Activated T-cell treated with anti-CD3 and anti-CD28 coated beads, Interleukin-2, amount 50 U/mL, for 1 hour (primary cell): ENCODE data around the gene CCDC116.
A peak's percentile ranks its signal among the peaks of the same experiment; 100 is the strongest.
"Not testable (repeated sequence)": the region's sequence is repeated elsewhere in the genome, so short reads cannot be mapped to it uniquely, and the experiment has no call there.

Source experiments
- DNase-seq: peaks from one replicate; pipeline ENCODE4 v3.0.0-alpha.2; 2020

Gene CCDC116, protein sequence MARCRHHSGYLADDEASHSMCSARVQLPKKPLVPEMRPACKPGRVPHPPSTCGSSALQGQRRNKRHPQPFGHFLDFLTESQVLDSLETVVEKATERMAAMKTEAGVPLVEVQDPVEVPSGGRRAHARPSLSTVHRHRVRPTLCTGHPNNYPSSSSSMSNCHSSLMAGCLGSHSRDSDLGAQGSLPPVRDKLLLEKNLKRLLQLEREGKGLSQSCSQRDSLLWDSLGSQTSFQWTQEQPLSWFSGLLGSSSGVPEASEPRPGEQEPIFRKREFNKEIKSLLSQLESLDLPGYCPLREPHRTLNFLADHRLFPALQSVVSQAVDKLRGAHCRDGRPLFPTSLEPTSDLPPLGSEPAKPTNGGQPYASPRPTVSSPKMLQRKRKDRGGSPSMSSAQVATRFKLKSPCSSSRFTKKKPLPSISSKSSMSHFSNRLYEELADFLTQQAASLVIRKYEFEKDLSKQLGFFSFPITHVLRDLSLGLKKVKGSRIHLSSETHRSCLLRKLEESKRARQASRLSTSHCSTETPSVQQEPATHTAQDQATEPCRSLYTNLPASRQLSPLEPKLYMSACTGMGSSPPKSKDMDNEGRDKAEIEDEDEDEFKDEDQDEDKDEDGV

DNA sequence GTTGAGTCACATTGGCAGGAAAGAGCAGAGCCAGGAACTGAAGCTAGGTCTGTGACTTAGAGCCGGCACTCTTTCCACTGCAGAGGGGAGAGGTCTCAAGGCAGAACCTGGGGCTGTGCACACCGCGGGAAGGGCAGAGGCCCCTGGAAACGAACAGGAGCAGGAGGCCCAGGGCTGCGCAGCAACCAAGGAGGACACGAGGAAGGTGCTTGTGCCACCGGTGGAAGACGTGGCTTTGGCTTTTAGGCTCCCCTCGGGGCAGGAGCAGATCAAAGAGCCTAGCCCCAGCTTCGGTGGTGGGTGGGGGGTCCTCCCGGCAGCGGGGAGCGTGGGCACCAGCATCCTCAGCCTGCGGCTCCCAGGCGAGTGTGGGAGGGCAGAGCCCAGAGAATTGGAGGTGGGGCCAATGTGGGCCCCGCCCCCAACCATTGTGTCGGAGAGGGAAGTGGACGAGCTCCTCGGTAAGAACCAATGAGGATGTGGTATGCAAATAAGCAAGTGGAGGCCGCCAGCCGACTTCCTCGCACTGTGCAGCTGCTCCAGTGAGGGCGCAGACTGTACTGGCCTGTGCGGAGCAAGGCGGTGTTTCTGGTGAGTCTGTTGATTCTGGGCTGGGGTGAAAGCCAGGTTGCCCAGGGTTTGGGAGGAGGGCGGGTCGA lies at the start of gene CCDC116:
CCDC116 (plus strand) TSS at position 524 of the 659 bp plus-strand sequence. CDS start 422 bp downstream, outside the sequence.
- peak; percentile 73 for DNase-seq

DNA sequence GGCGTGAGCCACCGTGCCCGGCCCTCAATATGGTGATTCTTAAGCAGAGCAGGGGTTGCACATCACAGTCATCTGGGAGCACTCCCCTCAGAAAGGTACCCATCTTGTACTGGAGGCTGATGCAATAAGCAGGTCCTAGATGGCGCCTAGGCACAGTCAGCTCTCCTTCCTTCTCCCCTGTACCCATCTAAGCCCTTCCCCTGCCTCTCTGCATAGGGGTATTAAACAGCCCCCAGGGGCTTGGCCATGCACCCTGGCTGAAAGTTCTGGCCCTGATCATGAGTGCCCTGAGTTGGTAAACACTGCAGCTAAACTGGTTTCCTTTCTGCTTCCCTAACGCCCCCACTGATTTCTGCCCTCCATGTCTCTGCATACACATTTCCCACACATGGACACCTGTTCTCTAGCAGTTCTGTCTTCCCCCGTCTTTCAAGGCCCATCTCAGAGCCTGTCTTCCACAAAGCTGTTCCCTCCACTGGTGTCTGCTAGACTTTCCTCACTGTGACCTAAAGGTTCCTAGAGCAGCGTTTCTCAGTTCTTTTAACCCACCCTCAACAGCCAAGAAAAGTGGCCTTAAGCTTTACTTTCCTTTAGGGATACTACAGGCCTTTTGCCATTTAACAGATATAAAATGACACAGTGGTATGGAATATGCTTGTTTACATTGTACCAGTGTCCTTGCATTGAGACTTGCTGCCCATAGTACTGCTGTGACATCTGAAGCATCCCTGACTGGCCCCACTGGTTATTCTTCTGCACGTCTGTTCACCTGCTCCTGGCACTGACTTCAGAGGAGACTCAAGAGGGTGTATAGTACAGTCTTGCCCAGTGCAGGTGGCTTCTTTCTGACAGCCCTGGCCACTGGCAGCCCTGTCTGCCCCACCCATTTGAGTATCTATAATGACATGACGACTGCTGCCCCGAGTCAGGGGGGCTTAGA lies 49.5 kb upstream of the CCDC116 start:
- DNase-seq = no peak

DNA sequence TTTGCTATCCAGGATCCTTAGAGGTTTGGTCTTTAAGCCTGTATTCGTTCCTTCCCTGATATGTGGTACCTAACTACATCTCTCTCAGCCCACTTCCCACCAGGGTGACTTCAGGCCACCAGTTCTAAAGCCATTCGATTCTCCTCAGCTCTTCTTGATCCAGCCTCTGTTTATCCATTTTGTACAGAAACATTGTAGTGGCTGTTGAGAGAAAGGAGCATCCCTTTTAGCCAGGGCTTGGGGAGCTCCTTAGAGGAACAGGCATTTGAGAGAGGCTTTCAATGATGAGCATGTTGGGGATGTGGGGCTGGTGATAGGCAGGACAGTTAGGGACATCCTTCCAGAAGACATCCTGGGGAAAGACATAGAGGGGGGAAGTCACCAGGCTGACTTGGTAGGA lies 47.2 kb upstream of the CCDC116 start:
- DNase-seq = no peak

DNA sequence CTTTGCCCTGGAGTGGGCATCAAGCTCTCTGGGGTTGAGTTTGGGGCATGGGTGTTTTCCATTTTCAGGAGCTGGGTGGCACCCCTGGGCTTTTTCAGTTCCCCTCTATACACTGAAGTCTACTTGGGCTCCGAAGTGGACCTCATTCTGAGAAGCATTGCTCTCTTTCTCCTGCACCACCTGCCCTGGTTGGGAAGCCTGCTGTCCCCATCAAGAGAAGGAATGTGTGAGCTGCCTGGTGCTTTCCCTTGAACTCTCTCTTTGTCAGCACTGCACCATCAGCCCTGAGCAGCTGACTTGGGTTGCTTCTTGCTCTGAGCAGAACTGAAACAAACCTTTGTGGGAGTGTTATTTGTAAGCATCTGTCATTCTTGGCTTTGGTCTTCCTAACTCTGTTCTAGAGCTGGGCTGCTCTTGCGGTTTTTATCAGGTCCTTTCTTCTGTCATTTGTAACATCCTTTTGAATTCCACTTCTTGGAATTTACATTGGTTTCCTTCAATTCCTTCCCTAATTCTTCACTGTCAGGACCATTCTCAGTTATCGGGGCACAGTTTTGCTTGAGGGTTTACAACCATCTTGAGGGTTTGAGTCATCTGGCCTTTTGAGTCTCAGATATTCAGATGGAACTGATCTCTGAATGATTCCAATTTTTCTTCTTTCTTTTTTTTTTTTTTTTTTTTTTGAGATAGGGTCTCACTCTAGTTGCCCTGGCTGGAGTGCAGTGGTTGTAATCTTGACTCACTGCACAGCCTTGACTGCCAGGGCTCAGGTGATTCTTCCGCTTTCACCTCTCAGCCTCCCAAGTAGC lies 44.6 kb upstream of the CCDC116 start:
- DNase-seq = no peak

DNA sequence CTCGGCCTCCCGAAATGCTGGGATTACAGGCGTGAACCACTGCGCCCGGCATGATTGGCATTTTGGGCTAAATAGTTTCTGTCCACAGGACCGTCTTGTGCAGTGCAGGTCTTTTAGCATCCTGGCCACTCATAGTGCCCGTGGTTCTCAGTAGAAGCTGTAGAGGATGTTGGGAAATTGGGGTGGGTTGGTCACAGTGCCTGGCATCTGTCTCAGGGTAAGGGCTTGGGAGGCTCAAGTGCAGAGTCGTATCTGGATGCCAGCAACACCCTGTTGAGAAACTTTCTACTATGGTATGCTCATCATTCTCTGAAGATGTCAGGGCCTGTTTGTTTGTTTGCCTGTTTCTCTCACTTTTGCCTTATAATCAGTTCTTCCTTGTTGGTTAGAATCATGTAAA lies 43.2 kb upstream of the CCDC116 start:
- DNase-seq = no peak

DNA sequence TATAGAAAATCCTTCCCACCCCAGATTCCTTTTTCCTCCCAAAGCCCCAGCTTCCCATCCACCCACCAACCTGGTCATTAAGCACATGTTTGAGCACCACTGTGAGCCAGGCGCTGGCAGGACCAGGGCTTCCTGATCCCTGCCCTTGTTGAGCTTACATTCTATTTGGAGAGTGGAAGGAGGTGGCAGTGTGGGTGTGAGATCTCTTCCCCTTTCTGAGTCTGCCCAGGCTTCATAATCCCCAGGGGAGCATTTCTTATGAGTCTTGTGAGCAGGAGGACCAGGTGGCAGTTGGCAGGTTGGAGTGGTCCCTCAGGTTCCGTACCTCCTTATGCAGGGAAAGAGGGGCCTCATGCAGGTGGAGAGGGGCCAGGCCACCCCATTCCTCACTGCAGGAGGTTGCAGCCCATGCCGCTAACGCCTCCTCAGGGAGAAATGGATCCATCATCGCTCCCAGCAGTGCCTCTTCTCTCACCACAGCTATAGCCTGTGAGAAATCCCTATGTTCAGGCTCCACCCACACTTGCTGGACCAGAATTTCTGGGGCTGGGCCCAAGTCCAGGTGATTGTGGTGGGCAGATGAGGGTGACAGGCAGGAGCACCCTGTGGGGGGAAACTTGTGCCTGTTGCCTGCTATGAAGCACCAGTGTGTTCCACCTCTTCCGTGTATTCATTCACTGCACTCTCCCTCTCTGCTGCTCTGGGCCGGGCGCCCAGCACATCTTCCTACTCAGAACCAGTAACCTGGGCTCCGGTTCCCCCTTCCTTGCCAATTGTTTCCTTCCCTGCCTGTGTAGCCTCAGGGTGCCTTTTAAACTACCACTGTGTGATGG lies 41.5 kb upstream of the CCDC116 start:
- no peak for DNase-seq

DNA sequence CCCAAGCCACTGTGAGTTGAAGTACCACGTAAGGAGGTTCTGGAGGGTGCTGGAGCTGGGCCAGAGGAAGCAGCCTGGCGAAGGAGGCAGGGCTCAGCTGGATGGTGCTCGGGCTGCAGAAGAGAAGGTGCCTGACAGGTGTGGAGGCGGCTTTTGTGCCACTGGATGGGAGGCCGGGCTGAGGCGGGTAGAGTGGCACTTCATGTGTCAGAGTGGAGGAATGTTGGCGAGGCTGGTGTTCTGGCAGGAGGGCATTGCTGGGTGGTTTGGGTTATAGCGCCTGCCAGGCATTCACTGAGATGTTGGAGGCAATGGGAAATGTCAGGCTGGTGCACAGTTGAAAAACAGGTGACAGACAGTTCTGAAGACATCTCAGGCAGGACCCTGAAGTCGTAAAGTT lies 40.9 kb upstream of the CCDC116 start:
- DNase-seq = no peak

DNA sequence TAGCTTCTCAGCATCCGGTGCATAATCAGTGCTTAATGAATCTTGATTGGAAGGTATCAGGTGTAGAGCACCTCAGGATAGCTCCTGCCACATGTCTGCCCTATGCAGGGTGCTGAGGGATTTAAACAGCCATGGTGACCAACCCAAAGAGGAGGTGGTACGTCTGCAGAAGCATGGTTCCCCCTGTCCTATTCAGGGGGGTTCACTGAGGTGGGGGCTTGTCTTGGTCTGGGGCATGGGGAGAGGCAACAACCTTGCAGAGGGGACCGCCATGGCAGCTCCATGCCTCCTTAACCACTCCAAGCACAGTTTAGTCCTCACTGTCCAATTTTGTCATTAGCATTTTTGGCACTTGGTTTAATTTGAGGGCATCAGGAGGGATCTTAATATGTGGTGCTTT lies 40.1 kb upstream of the CCDC116 start:
- DNase-seq = no peak

DNA sequence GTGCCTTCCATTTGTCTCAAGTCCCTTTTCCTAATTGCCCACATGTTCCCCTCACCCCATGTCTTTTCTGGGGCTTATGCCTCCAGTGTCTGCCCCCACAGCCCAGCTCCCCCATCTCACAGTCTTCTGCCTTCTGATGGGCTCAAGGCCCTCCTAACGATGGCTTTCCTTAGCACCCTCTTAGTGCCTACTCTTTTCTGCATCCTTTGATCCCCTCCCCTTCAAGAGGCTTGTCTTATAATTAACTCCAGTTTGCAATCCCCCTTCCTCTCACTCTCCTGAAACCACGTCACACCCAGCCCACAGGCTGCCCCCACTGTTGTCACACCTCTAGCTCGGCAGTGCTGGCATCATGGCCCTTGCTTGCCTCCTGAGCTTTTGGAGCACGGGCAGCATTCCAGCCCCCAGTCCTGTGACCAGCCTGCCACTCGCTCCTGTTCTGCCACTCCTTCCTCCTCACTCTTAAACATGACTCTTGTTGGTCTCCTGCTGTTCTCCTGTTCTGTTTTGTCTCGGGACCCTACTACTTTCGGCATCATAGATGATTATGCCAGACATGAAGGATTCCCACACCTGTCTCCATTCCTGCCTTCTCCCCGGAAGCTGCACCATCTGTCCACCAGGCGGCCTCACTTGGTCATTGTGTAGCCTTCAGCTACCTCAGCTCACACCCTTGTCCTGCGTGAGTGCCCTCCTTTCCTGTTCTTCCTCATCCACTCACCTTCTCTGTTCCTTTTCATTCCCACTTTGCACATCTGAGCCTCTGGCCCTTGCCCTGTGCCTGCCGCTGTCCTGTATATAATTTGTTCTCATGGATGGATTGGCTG lies 38.9 kb upstream of the CCDC116 start:
- DNase-seq = no peak

DNA sequence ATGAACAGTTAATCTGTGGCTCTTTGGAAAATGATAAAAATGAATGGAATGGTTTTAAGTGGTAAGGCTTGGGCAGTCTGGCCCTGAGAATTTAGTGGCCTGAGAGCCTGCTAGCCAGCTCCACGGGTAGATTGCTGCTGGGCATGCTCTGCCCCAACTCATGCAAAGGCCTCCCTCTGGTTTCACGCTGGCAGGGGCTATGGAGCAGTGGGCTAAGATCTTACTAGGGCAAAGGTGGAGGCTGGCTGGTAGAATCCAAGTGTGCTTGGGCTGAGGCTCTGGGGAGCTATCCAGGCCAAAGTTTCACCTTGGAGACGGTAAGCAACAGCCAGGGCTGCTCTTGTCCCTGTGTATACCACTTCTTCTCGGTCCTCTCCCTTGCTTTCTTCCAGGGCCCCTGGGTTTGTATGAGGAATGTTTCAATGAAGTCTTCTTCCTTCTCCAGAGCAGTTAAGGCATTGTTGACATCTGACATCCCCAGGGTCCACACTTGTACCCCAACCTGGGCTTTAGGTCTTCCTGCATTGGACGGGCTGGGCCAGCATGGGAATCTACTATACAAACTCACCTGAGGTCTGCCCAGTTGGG lies 37.6 kb upstream of the CCDC116 start:
- DNase-seq = no peak

DNA sequence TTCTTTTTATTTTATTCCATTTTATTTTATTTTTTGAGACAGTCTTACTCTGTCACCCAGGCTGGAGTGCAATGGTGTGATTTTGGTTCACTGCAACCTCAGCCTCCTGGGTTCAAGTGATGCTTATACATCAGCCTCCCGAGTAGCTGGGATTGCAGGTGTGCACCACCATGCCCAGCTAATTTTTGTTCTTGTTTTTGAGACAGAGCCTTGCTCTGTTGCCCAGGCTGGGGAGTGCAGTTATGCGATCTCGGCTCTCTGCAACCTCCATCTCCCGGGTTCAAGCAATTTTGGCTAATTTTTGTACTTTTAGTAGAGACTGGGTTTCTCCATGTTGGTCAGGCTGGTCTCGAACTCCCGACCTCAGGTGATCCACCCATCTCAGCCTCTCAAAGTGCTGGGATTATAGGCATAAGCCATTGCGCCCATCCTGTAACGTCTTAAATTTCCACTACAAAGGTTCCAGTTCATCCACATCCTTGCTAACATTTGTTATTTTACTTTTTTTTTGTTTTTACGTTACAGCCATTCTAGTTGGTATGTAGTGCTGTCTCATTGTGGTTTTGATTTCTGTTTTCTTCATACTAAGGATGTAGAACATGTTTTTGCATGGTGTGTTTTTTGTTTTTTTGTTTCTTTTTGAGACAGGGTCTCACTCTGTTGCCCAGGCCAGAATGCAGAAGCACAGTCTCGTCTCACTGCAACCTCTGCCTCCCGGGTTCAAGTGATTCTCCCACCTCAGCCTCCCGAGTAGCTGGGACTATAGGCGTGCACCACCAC lies 36.0 kb upstream of the CCDC116 start:
- not testable (repeated sequence) for DNase-seq

DNA sequence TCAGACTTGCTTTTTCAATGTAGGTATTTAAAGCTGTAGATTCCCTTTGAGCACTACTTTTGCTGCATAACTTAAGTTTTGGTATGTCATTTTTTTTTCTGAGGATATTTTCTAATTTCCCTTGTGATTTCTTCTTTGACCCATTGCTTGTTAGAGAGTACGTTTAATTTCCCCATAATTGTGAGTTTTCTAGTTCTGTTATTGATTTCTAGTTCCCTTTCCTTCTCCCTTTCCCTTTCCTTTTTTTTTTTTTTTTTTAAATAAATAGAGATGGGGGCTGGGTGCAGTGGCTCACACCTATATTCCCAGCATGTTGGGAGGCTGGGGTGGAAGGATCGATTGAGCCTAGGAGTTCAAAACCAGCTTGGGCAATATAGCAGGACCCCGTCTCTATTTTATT lies 34.3 kb upstream of the CCDC116 start:
- DNase-seq = no peak

DNA sequence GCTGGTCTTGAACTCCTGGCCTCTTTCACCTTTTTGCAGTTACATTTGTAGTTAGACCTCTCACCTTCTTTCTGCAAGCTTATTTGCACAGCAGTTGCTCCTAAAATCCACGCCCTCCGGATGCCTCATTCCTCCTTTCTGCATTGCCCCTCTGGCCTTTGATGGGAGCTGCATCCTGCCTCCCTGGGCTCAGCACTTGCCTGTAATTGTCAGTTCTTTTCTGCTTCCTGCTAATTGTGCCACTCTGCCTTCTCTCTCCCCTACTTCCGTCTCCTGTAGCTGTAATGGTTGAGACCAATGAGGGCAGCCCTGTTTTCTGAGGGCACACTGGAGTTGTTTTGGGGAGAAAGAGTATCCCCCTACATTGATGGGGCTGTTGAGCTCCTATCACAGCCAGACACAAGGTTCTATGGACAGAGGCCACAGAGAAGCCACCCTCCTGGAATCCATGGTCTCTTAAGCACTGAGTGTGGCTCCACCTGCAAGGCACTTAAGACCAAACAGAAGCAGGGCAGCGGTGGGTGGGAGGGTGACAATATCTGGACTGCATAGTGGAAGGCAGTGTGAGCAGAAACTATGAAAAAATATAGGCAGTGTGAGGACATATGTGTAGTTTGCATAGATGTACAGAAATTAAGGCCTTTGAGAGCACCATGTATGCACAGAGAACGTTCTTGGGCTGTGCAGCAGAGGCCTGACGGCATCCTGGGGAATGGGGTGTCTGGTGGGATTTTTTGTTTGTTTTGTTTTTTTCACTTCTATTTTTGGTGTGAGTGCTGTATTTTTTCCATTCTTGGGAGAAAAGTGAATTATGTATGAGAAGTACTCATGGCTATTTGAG lies 33.3 kb upstream of the CCDC116 start:
- DNase-seq = no peak

DNA sequence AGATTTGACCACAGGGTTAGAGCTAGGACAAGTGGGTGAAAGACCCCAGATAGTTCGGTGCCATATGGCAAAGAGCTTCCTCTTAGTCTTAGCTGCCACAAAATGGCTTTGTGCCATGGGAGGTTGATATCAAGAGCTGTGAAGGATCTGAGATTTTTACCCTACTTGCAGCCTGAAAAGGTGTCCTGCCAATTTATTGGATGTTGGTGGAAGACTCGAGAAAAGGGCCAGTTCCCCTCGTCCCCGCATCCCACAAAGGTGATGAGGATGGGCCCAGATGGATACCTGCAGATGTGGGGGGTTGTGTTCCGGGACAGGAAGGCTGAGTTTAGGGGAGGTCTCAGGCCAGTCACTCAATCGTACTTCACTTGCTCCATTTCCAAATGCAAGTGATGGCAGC lies 30.0 kb upstream of the CCDC116 start:
- no peak for DNase-seq

DNA sequence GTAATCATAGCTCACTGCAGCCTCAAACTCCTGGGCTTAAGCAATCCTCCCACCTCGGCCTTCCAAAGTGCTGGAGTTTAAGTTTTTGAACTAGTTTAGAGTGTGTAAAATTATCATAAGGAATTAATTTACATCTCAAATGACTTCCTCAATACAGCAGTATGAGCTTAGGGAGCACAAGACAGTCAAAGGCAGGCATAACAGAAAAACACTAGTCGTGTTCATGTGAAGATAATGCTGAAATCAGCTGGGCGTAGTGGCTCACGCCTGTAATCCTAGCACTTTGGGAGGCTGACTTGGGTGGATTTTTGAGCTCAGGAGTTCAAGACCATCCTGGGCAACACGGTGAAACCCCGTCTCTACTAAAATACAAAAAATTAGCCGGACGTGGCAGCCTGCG lies 28.6 kb upstream of the CCDC116 start:
- no peak for DNase-seq

DNA sequence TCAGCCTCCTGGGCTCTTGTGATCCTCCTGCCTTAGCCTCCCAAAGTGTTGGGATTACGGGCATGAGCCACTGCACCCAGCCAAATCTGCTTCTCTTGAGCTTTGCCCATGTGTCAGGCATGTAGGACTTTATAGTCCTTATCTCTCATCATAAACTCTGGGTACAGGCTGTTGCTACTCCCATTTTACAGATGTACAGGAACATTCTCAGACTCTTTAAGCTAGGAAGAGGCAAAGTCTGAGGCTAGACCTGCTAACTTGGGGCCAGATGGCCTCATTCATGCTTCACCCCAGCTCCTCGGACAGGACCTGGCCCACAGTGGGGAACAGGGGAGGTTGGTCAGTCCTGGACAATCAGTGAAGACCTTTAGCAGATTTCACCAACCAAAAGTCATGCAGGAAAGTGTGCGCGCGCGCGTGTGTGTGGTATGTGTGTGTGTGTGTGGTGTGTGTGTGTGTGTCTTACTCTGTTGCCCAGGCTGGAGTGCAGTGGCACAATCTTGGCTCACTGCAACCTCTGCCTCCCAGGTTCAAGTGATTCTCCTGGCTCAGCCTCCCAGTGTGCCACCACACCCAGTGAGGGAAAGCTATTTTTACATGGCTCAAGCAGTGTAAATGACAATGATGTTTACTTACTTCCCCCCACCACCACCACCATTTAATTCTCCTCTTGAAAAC lies 26.5 kb upstream of the CCDC116 start:
- DNase-seq = no peak

DNA sequence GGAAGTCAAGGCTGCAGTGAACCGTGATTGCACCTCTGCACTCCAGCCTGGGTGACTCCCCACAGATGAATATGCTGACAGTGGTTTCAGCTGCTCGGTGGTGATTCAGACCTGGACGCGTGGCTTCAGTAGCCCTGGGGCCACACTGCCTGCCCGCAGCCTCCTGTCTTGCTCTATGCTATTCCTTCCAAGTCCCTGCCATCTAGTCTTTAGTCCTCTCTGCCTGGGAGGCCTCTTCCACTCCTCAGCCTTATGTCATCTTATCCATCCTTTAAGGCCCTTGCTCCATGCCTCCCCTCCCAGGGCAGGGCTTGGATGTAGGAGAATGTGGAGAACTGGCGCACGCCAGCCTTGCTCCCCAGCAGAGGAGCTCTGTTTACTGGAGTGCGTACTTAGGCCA lies 25.8 kb upstream of the CCDC116 start:
- no peak for DNase-seq
